Adipocyte (in vitro differentiated cells): ENCODE results near the gene PDE11A.
"Not testable (repeated sequence)": the region's sequence is repeated elsewhere in the genome, so short reads cannot be mapped to it uniquely, and the experiment has no call there.

Experiments
- DNase-seq: peaks from one replicate; pipeline ENCODE4 v3.0.0-alpha.2; 2015; ENCODE audit warnings: low read depth
- H3K27me3 ChIP-seq: replicated peaks from 2 replicates; pipeline ENCODE4 v1.7.0; 2013; ENCODE audit warnings: mild to moderate bottlenecking, low read length, moderate library complexity; ENCODE audit not compliant: control insufficient read depth, insufficient read depth
- H3K36me3 ChIP-seq: 2 replicates; pipeline ENCODE4 v1.7.0; 2013; ENCODE audit warnings: low read length, mild to moderate bottlenecking, moderate library complexity; ENCODE audit not compliant: control insufficient read depth, insufficient read depth, severe bottlenecking
- H3K4me1 ChIP-seq: 2 replicates; pipeline ENCODE4 v1.7.0; 2013; ENCODE audit warnings: mild to moderate bottlenecking, low read length, moderate library complexity; ENCODE audit not compliant: control insufficient read depth, insufficient read depth
- H3K4me3 ChIP-seq: 2 replicates; pipeline ENCODE4 v1.7.0; 2013; ENCODE audit warnings: mild to moderate bottlenecking, low read length, moderate library complexity
- H3K9ac ChIP-seq: 2 replicates; pipeline ENCODE4 v1.7.0; 2013; ENCODE audit warnings: mild to moderate bottlenecking, low read length, moderate library complexity
- H3K9me3 ChIP-seq: 2 replicates; pipeline ENCODE4 v1.7.0; 2013; ENCODE audit warnings: mild to moderate bottlenecking, low read length, moderate library complexity; ENCODE audit not compliant: control insufficient read depth

Gene PDE11A

DNA sequence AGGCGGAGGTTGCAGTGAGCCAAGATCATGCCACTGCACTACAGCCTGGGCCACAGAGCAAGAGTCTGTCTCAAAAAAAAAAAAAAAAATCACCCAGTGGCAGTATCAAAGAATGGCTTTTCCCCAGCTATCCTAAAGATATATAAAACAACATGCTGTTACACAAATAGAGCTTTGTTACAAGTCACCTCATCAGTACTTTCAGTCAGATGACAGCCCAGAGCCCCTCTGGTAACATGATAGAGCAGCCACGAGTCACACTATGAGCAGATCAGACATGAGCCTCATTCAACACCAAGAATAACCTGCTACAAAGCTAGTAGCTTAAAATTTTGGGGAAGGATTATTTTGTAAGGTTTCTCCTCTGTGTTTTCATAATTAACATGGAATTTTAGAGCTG, 25.2 kb downstream of the PDE11A start:
- no peaks in the 10 kb centered on the region for H3K9me3 ChIP-seq
- H3K9ac ChIP-seq = no peak overlapping the region
- H3K27me3 ChIP-seq = no peaks in the 10 kb centered on the region
- no peak for DNase-seq
- H3K36me3 ChIP-seq = no peaks in the 10 kb centered on the region
- no peak overlapping the region for H3K4me3 ChIP-seq
- no peaks in the 10 kb centered on the region for H3K4me1 ChIP-seq

DNA sequence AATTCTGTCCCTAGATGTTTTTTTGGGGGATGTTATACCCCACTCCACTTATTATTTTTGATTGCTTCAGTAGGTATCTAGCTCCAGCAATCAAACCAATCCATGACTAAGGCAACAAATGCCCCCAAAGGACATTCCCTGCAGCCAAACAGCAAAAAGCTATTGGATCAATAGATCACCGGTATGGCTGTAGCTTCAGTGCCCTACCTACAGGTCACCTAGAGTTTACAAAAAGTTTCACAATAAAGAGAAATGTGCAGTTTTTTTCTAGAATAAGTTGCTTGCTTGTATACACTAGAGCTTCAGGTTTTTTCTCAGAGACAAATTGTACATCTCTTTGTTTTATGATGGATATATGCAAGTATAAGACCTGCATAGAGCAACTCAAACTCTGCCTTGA, 27.7 kb downstream of the PDE11A start:
- Histone ChIP-seq H3K4me3 (no peak overlapping the region), H3K36me3 (no peaks in the 10 kb centered on the region), H3K9me3 (no peaks in the 10 kb centered on the region), H3K9ac (no peak overlapping the region), H3K4me1 (no peaks in the 10 kb centered on the region), H3K27me3 (no peaks in the 10 kb centered on the region)
- DNase-seq = no peak

DNA sequence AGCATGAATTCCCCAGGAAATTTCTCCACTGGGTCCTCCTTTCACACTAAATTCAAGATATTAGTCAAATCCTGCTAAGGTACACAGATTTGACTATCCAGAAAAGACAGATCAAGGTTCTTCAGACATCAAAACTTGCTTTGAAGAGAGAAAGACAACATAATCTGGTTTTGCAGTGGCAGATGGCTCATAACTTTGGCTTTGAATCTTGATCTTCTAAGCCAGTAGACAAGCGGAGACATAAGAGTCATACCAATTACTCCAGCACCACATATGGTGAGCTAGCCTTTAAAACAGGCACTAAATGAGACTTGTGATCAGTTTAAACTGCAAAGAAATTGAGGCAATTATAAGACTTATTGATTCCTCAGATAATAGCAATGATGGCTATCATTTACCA, 29.3 kb downstream of the PDE11A start:
- Histone ChIP-seq H3K9ac (no peak overlapping the region), H3K27me3 (no peaks in the 10 kb centered on the region), H3K4me1 (no peaks in the 10 kb centered on the region), H3K4me3 (no peak overlapping the region), H3K9me3 (no peaks in the 10 kb centered on the region), H3K36me3 (no peaks in the 10 kb centered on the region)
- no peak for DNase-seq

DNA sequence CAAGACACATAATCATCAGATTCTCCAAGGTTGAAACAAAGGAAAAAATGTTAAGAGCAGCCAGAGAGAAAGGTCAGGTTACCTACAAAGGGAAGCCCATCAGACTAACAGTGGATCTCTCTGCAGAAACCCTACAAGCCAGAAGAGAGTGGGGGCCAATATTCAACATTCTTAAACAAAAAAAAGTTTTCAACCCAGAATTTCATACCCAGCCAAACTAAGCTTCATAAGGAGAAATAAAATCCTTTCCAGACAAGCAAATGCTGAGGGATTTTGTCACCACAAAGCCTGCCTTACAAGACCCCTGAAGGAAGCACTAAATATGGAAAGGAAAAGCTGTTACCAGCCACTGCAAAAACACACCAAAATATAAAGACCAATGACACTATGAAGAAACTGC, 39.0 kb downstream of the PDE11A start:
- not testable (repeated sequence) for H3K4me3 ChIP-seq, H3K27me3 ChIP-seq, DNase-seq, H3K9ac ChIP-seq, H3K9me3 ChIP-seq, H3K36me3 ChIP-seq, H3K4me1 ChIP-seq

DNA sequence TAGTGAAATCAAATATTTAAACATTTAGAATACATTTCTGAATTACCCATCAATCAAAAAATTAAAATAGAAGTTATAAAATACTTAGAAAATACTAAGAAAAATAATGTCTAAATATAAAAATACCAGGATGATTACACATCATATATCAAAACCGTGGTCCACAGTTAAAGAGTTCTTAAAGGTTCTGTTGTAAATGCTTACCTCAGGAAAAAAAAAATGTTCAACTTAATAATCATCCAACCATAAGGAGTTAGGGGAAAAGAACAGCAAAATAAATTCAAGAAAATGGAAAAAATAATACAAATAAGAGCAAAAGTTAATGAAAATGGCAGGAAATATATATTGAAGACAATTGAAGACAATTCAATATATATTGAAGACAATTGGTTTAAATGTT, 43.2 kb downstream of the PDE11A start:
- Histone ChIP-seq H3K4me1 (no peaks in the 10 kb centered on the region), H3K9ac (no peak overlapping the region), H3K4me3 (no peak overlapping the region), H3K36me3 (no peaks in the 10 kb centered on the region), H3K9me3 (no peaks in the 10 kb centered on the region), H3K27me3 (no peaks in the 10 kb centered on the region)
- DNase-seq = no peak

DNA sequence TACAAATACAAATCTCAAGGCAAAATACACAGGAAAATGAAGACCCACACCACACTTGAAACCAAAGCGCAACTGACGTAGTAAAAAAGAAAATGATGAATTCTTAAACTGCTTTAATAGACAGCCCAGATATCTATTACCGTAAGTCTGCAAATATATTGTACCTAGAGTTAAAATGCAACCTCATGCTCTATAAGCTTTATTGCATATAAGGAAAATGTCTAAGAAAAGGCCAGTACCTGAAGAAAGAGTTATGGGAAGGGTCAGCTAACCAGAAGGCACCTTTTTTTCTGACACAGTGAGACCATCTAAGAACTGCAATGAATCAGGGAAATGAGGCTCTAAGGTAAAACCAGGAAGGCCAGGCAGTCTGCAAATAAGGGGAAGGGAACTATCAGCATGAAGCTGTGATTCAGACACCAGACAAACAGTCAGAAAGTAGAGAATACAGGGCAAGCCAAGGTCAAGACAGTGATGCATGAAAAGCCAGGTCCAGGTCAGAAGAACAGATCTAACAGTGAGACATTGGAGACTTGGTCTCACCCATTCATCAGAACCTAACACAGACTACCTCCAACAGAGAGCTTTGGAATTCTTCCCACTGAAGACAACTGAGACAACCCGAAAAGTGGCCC, 46.9 kb downstream of the PDE11A start:
- H3K4me1 ChIP-seq = no peaks in the 10 kb centered on the region
- H3K9ac ChIP-seq = no peak overlapping the region
- no peak overlapping the region for H3K4me3 ChIP-seq
- no peaks in the 10 kb centered on the region for H3K36me3 ChIP-seq
- DNase-seq = no peak
- no peaks in the 10 kb centered on the region for H3K9me3 ChIP-seq
- H3K27me3 ChIP-seq = no peaks in the 10 kb centered on the region

DNA sequence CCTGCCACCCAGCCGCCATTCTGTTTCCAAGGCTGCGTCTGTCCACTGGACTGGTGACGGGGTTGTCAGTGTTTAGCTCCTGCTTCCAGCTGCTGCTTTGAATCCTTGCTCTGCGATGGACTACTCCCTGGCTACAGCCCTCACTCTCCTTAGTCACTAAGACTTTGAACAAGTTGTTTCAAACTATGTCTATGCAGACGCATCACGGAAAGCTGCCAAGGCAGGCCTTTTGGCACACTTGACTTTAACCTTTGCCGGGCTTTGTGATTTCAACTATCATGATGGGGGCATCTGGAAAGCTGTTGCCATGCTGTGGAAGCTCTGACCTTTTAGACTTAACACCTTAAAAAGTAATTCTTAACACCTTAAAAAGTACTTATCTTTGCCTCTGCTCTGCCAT, 54.4 kb downstream of the PDE11A start:
- Histone ChIP-seq H3K4me1 (no peaks in the 10 kb centered on the region), H3K36me3 (no peaks in the 10 kb centered on the region), H3K9me3 (peaks cover 2% of the 10 kb centered on the region), H3K9ac (no peak overlapping the region), H3K4me3 (no peak overlapping the region), H3K27me3 (no peaks in the 10 kb centered on the region)
- no peak for DNase-seq

DNA sequence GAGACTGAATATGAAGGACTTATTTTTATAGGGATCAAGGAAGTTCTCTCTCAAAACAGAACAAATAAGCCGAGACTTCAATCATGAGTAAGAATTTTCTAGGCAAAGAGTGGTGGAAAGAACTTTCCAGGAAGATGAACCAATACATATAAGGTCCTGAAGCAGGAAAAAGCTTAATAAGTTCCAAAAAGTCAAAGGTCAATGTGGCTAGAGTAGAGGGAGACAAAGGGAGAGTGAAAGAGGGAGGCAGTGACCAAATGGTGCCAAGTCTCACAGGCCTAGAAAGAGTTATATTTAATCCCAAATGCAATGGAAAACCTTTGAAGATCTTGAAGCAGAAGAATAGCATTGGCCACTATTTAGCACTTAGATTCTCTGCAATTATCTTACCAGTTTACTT, 56.0 kb downstream of the PDE11A start:
- Histone ChIP-seq H3K4me1 (no peaks in the 10 kb centered on the region), H3K4me3 (no peak overlapping the region), H3K9me3 (peaks cover 2% of the 10 kb centered on the region), H3K9ac (no peak overlapping the region), H3K36me3 (no peaks in the 10 kb centered on the region), H3K27me3 (no peaks in the 10 kb centered on the region)
- no peak for DNase-seq

DNA sequence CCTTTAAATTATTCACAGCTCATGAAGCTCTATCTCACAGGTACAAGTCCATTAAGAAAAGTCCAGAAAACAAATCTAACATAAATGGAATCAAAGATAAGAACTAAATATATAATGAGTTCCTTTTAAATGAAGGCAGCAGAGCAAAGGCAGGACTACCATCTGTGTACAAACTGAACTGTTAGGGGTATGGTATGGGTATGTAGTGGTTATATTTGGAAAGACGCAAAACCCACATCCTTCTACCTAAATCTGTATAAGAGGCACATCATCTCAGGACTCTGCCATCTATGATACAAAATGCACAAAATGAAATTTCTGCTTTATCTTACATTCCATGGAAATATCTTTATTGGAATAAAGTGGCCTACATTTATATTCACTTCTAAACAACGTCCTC, 59.9 kb downstream of the PDE11A start:
- Histone ChIP-seq H3K4me1 (no peaks in the 10 kb centered on the region), H3K4me3 (no peak overlapping the region), H3K36me3 (no peaks in the 10 kb centered on the region), H3K27me3 (no peaks in the 10 kb centered on the region), H3K9ac (no peak overlapping the region), H3K9me3 (peaks cover 2% of the 10 kb centered on the region)
- no peak for DNase-seq

DNA sequence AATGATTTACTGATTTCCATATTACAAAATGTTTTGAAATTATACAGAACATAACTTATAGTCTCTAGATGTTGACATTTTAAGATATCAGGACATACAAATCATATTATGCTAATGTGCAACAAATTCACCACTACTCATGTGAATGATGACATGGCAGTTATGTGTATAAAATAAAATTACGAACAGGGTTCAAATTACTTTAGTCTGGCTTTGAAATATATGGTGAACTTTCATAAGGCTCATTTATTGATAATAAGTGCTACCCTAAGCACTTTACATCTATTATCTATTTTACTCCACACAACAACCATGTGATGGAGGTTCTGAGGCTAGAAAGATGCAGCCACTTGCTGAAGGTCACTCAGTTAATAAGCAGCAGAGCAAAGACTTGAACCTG, 62.8 kb downstream of the PDE11A start:
- Histone ChIP-seq H3K9me3 (no peaks in the 10 kb centered on the region), H3K9ac (no peak overlapping the region), H3K27me3 (no peaks in the 10 kb centered on the region), H3K4me1 (no peaks in the 10 kb centered on the region), H3K36me3 (no peaks in the 10 kb centered on the region), H3K4me3 (no peak overlapping the region)
- DNase-seq = no peak

DNA sequence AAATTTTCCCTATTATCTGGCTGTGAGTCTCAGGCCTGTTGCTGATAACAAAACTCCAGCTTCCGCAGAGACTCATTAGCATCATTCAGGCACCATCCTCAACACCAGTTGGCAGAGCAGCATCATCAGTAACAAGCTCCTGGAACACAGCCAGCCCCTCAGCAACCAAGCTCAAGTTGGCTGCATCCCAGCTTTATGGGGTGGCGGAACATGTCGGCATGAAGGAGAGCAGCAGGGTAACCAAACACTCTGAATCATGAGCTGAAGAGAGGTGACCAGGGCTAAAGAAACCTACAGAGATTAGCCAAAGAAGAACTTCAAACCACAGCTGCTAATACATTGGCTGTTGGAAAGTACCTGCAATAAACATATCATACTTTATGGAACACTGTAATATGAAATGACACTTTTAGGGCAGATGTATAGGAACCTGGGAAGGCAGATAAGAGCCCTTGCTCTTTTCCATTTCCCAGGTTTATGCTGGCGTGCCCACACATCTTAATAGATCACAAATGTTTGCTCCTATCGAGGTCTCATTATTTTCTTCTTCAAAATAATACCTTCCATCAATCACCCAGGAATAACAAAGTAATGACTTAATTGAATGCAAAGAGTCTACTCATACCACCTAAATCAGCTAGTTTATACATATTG, 63.8 kb downstream of the PDE11A start:
- no peaks in the 10 kb centered on the region for H3K9me3 ChIP-seq
- H3K36me3 ChIP-seq = no peaks in the 10 kb centered on the region
- DNase-seq = peak; percentile 26
- no peak overlapping the region for H3K9ac ChIP-seq
- H3K27me3 ChIP-seq = no peaks in the 10 kb centered on the region
- no peak overlapping the region for H3K4me3 ChIP-seq
- H3K4me1 ChIP-seq = no peaks in the 10 kb centered on the region

DNA sequence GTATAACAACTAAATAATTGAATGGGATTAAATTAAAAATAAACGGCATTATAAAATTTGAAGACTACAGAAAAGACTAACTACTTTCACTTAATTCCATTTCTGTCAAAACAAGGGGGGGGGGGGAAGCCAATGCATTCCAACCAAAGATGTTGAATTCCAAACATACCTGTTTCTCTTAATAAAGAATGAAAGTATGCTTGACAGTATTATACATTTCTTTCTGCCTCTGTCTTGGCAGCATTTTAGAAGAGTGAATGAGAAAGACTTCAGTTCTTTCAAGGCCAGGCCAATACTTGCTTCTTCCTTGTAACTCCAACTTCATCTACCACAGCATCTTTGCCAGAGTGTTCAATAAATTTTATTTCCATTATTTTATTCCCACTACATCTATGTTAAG, 65.9 kb downstream of the PDE11A start:
- DNase-seq = peak; percentile 30
- Histone ChIP-seq H3K4me1 (no peaks in the 10 kb centered on the region), H3K27me3 (no peaks in the 10 kb centered on the region), H3K4me3 (no peak overlapping the region), H3K36me3 (no peaks in the 10 kb centered on the region), H3K9ac (no peak overlapping the region), H3K9me3 (no peaks in the 10 kb centered on the region)
